Activated CD8-positive, alpha-beta T cell treated with anti-CD3 and anti-CD28 coated beads for 36 hours (primary cell): ENCODE measurements around the gene TACC3. TPM values are rescaled to one million over a fixed set of nuclear protein-coding genes. Genes with fewer than 3 reads are reported as not detected.

ENCODE experiments used
- ATAC-seq: fragments of 200-7000 bp; cut with Tn5 transposase; one replicate; pipeline ENCODE4 v1.10.0; 2021; ENCODE audit warnings: mild to moderate bottlenecking, moderate library complexity
- CTCF ChIA-PET: fragments of 350-600 bp; sonication (Branson Sonifier 250); formaldehyde crosslinking; loops from one replicate; lab custom pipeline; 2021; ENCODE audit warnings: antibody characterized with exemption; lab: Charles Lee
- POLR2A ChIA-PET: fragments of 350-600 bp; sonication (Branson Sonifier 250); formaldehyde crosslinking; loops from one replicate; lab custom pipeline; 2021; ENCODE audit warnings: antibody characterized with exemption; lab: Charles Lee
- DNase-seq: peaks from one replicate; pipeline ENCODE4 v3.0.0-alpha.2; 2020
- H3K27ac Mint-ChIP-seq: one replicate; pipeline ENCODE4 v1.8.0; 2021; ENCODE audit warnings: mild to moderate bottlenecking, mixed read lengths
- H3K27me3 Mint-ChIP-seq: one replicate; pipeline ENCODE4 v1.8.0; 2021; ENCODE audit warnings: mixed read lengths
- H3K36me3 Mint-ChIP-seq: one replicate; pipeline ENCODE4 v1.8.0; 2021; ENCODE audit warnings: low read depth, mixed read lengths
- H3K4me1 Mint-ChIP-seq: one replicate; pipeline ENCODE4 v1.8.0; 2021; ENCODE audit warnings: low read depth, mixed read lengths
- H3K4me3 Mint-ChIP-seq: one replicate; pipeline ENCODE4 v1.8.0; 2021; ENCODE audit warnings: mild to moderate bottlenecking, moderate library complexity, mixed read lengths
- H3K9me3 Mint-ChIP-seq: one replicate; pipeline ENCODE4 v1.8.0; 2021; ENCODE audit warnings: mixed read lengths
- intact Hi-C: fragments of 100-400 bp; cut with micrococcal nuclease; formaldehyde crosslinking; loops from one replicate; pipeline ENCODE4 v1.10.0; 2022
- total RNA-seq, 2 experiments: library from RNA; stranded (reverse); gene quantifications; one replicate each; pipeline ENCODE4 v1.2.3, GENCODE V29; 2021
- TF ChIP-seq, protein P1 (sequence below): fragments of 200-600 bp; IDR thresholded peaks from one replicate; pipeline ENCODE4 v1.8.0; 2022; ENCODE audit warnings: antibody characterized with exemption, mild to moderate bottlenecking

The TACC3 gene
- total RNA-seq, 2 experiments from 2014 or later, result 190 to 200 TPM

DNA sequence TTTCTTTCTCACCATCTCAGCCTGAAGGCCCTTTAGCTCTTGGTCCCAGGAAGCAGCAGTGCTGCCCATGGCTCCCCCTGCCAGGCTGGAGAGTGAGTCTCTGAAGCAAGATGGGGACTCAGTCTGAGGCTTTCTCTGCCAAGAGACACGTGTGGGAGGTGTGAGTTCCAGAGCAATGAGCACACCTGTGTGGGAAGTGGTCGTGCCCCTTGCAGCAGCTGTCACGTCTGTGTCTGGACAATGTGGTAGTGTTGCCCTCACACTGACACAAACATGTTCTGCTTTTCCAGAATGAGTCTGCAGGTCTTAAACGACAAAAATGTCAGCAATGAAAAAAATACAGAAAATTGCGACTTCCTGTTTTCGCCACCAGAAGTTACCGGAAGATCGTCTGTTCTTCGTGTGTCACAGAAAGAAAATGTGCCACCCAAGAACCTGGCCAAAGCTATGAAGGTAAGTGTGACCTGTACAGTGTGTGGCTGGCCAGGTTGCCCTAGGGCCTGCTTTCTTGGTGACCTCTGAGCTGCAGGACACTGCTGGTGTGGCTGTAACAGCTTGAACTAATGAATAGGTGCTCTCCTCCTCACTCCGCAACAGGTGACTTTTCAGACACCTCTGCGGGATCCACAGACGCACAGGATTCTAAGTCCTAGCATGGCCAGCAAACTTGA is 1.9 kb downstream of the TACC3 start:
- H3K4me1 Mint-ChIP-seq, result peaks cover 53% of the 10 kb centered on the region
- intact Hi-C loops, result no loop called here
- DNase-seq, result peak; percentile 84

DNA sequence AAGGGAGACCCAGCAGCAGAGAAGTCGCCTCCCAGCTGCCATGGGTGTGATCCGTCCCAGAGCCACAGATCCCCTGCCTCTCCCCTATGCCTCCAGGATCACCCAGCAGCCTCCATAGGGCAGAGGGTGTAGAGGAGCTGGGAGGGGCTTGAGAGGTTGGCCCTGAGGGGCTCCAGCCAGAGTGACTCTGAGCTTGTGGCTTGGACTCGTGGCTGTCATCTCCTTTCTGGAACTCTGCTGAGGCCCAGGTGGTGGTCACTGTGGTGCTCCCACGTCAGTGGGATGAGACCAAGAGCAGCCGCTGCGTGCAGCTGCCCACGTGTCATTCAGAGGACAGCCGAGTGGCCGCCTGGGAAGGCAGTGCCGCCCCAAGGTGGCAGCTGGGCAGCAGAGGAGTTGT is 4.2 kb downstream of the TACC3 start:
- Mint-ChIP-seq H3K27me3 (no peaks in the 10 kb centered on the region), H3K4me1 (peaks cover 53% of the 10 kb centered on the region), H3K27ac (peak overlapping the region; percentile 55), H3K4me3 (no peak overlapping the region), H3K9me3 (no peaks in the 10 kb centered on the region), H3K36me3 (peaks cover 66% of the 10 kb centered on the region)
- intact Hi-C loops, result no loop called here
- TF ChIP-seq, protein P1, sequence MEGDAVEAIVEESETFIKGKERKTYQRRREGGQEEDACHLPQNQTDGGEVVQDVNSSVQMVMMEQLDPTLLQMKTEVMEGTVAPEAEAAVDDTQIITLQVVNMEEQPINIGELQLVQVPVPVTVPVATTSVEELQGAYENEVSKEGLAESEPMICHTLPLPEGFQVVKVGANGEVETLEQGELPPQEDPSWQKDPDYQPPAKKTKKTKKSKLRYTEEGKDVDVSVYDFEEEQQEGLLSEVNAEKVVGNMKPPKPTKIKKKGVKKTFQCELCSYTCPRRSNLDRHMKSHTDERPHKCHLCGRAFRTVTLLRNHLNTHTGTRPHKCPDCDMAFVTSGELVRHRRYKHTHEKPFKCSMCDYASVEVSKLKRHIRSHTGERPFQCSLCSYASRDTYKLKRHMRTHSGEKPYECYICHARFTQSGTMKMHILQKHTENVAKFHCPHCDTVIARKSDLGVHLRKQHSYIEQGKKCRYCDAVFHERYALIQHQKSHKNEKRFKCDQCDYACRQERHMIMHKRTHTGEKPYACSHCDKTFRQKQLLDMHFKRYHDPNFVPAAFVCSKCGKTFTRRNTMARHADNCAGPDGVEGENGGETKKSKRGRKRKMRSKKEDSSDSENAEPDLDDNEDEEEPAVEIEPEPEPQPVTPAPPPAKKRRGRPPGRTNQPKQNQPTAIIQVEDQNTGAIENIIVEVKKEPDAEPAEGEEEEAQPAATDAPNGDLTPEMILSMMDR, result no peak
- POLR2A ChIA-PET, result interaction anchor here (0.8 to 11.2 kb wide), 4 partner anchors 15 to 33 kb away, joined by 3 to 190 read pairs (median 4); partner anchors contain the start of gene SLBP
- DNase-seq (no peak), ATAC-seq (no peak)
- CTCF ChIA-PET, result interaction anchor here (0.8 to 15.4 kb wide), 7 partner anchors 8 to 42 kb away, joined by 3 to 257 read pairs (median 5); partner anchors contain the start of gene SLBP

More for the DNA sequence above, 1.9 kb downstream of the TACC3 start:
- ChIA-PET POLR2A (interaction anchor here (0.7 to 11.2 kb wide), 16 partner anchors 10 to 150 kb away, joined by 3 to 190 read pairs (median 4); partner anchors contain the start of genes LETM1, NSD2 and SLBP), CTCF (interaction anchor here (0.8 to 15.4 kb wide), 6 partner anchors 9 to 31 kb away, joined by 4 to 257 read pairs (median 6); partner anchors contain the start of gene SLBP)
- Mint-ChIP-seq H3K9me3 (no peaks in the 10 kb centered on the region), H3K36me3 (peaks cover 62% of the 10 kb centered on the region), H3K27me3 (no peaks in the 10 kb centered on the region), H3K4me3 (peak overlapping the region; percentile 97), H3K27ac (peak overlapping the region; percentile 99)
- ATAC-seq, result peak; percentile 43
- TF ChIP-seq, protein P1, result no peak

DNA sequence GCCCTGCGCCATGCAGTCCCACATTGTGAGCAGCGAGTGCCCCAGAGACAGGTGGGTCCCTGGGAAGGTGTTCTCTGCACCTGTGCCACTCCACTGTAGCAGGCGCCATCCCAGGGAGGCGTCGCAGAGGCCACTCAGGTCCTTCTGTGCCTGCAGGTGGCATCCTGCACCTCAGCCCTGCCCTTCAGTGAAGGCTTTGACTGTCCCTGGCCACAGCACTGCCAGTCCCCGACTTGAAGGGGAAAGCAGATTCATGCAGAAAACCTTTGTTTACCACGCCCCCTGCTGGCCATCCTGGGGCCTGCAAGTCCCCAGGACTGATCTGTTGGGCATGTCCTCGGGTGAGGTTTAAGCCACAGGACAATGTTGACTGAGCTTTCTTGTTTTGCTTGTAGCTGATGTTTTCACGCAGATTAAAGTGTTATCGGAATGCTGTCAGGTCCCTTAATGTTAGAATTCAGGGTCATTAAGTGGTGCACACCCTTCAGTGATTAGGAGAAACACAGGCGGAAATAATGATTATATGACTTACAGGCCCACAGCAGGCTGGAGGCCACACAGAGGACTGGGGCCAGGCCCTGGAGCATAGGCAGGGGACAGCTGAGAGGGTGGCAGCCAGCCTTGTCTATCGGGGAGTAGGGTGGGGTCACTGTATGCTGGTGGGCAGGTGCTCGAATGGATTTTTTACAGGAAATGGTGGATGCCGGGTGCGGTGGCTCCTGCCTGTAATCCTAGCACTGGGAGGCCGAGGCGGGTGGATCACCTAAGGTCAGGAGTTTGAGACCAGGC is 5.0 kb downstream of the TACC3 start:
- DNase-seq (peak; percentile 95), ATAC-seq (peak; percentile 29)
- Mint-ChIP-seq H3K27me3 (no peaks in the 10 kb centered on the region), H3K9me3 (no peaks in the 10 kb centered on the region), H3K4me3 (no peak overlapping the region), H3K36me3 (peaks cover 70% of the 10 kb centered on the region), H3K4me1 (peaks cover 58% of the 10 kb centered on the region), H3K27ac (peak overlapping the region; percentile 73)
- TF ChIP-seq, protein P1, result peak; percentile 95
- intact Hi-C loops, result loop anchor here (2.0 kb wide), 1 partner anchor 34 kb away; no protein-coding TSS in a partner anchor
- POLR2A ChIA-PET, result interaction anchor here (0.8 to 11.2 kb wide), 5 partner anchors 13 to 34 kb away, joined by 3 to 190 read pairs (median 4); partner anchors contain the start of gene SLBP
- CTCF ChIA-PET, result interaction anchor here (0.6 to 15.4 kb wide), 14 partner anchors 9 to 150 kb away, joined by 3 to 257 read pairs (median 4); partner anchors contain the start of gene SLBP

DNA sequence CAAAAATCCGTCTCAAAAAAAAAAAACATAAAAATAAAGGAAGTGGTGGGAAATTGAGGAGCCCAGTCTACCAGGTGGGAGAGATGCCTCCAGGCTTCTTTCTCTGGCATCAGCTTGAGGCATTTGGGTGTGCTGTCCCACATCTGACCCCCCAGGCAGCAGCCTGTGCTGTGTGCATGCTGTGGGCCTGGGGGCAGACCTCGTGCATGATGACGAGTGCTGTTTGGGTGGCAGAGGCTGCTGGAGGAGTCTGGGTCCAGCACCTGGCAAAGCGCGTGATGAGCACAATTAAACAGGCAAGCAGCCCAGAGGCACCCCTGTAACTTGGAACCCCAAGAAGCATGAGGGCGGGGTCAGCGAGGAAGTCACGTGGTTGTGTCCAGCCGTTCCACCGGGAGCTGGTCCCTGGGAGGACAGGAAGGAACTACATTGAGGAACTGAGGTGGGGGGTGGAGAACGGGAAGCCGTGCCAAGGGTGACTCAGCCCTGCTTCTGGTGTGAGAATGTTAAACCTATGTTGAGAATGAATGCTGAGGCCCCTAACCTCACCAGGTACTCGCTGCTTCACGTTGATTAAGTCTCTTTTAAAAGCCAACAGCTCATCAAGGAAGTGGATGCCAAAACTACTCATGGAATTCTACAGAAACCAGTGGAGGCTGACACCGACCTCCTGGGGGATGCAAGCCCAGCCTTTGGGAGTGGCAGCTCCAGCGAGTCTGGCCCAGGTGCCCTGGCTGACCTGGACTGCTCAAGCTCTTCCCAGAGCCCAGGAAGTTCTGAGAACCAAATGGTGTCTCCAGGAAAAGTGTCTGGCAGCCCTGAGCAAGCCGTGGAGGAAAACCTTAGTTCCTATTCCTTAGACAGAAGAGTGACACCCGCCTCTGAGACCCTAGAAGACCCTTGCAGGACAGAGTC is 6.1 kb downstream of the TACC3 start:
- no peak overlapping the region for H3K27ac Mint-ChIP-seq
- intact Hi-C loops, result loop anchor here (2.0 kb wide), 1 partner anchor 35 kb away; no protein-coding TSS in a partner anchor
- no peak for ATAC-seq

More for the DNA sequence above, 6.1 kb downstream of the TACC3 start:
- Mint-ChIP-seq H3K4me3 (no peak overlapping the region), H3K27me3 (no peaks in the 10 kb centered on the region), H3K36me3 (peaks cover 70% of the 10 kb centered on the region), H3K4me1 (peaks cover 59% of the 10 kb centered on the region), H3K9me3 (no peaks in the 10 kb centered on the region)
- no peak for DNase-seq
- TF ChIP-seq, protein P1, result no peak
- ChIA-PET CTCF (interaction anchor here (0.8 to 15.4 kb wide), 8 partner anchors 14 to 70 kb away, joined by 3 to 257 read pairs (median 3); no protein-coding TSS in a partner anchor), POLR2A (interaction anchor here (0.8 to 11.2 kb wide), 7 partner anchors 12 to 145 kb away, joined by 3 to 190 read pairs (median 3); partner anchors contain the start of gene SLBP)
